ENCODE results near the gene KCNJ18. TPM values are rescaled to one million over a fixed set of nuclear protein-coding genes. Genes with fewer than 3 reads are reported as not detected.
"Not testable (repeated sequence)": the region's sequence is repeated elsewhere in the genome, so short reads cannot be mapped to it uniquely, and the experiment has no call there.

Gene KCNJ18
- total RNA-seq, 1 experiment from 2014 or later, result not detected

- BruUV-seq (replicated peaks); intact Hi-C loops (cut with micrococcal nuclease; ENCODE audit: unreplicated experiment); in situ Hi-C loops (cut with HindIII; ENCODE audit: low pct_unique_long_range_greater_than_20kb, low sequenced_read_pairs): not testable (repeated sequence)
Measured at GRCh38 chr17:21706546-21706945, 14.2 kb downstream of the KCNJ18 start.

GRCh38 chr17:21707131-21707530 is 14.8 kb downstream of the KCNJ18 start:
- H3K36me3 ChIP-seq (ENCODE audit: control insufficient read depth, insufficient read depth, low read length); H3K27me3 ChIP-seq (ENCODE audit: control insufficient read depth, insufficient read depth, low read length); H3K9me3 ChIP-seq (ENCODE audit: control insufficient read depth, insufficient read depth, low read depth, low read length); H3K4me1 ChIP-seq (ENCODE audit: control insufficient read depth, insufficient read depth, low read length); CTCF ChIA-PET; in situ Hi-C loops (cut with HindIII; ENCODE audit: low pct_unique_long_range_greater_than_20kb, low sequenced_read_pairs); H3K4me3 ChIP-seq (ENCODE audit: low read depth in 2 of 2, low read length in 2 of 2); intact Hi-C loops (cut with micrococcal nuclease; ENCODE audit: unreplicated experiment); H3K27ac ChIP-seq (ENCODE audit: low read length); ATAC-seq; BruUV-seq (replicated peaks); DNase-seq (ENCODE audit: low read depth, low spot score); POLR2A ChIA-PET: not testable (repeated sequence)

More at GRCh38 chr17:21706546-21706945, 14.2 kb downstream of the KCNJ18 start:
- H3K27ac ChIP-seq (ENCODE audit: low read length); POLR2A ChIA-PET; H3K36me3 ChIP-seq (ENCODE audit: control insufficient read depth, insufficient read depth, low read length); H3K4me1 ChIP-seq (ENCODE audit: control insufficient read depth, insufficient read depth, low read length); DNase-seq (ENCODE audit: low read depth, low spot score); H3K27me3 ChIP-seq (ENCODE audit: control insufficient read depth, insufficient read depth, low read length); H3K4me3 ChIP-seq (ENCODE audit: low read depth in 2 of 2, low read length in 2 of 2); CTCF ChIA-PET; H3K9me3 ChIP-seq (ENCODE audit: control insufficient read depth, insufficient read depth, low read depth, low read length); ATAC-seq: not testable (repeated sequence)

- H3K4me1 ChIP-seq (ENCODE audit: control insufficient read depth, insufficient read depth, low read length); BruUV-seq (replicated peaks); H3K27ac ChIP-seq (ENCODE audit: low read length); in situ Hi-C loops (cut with HindIII; ENCODE audit: low pct_unique_long_range_greater_than_20kb, low sequenced_read_pairs); intact Hi-C loops (cut with micrococcal nuclease; ENCODE audit: unreplicated experiment); CTCF ChIA-PET; H3K9me3 ChIP-seq (ENCODE audit: control insufficient read depth, insufficient read depth, low read depth, low read length); DNase-seq (ENCODE audit: low read depth, low spot score); ATAC-seq; H3K36me3 ChIP-seq (ENCODE audit: control insufficient read depth, insufficient read depth, low read length); H3K4me3 ChIP-seq (ENCODE audit: low read depth in 2 of 2, low read length in 2 of 2); POLR2A ChIA-PET; H3K27me3 ChIP-seq (ENCODE audit: control insufficient read depth, insufficient read depth, low read length): not testable (repeated sequence)
Measured at GRCh38 chr17:21707711-21708611, 15.6 kb downstream of the KCNJ18 start.

- H3K27ac ChIP-seq (ENCODE audit: low read length); in situ Hi-C loops (cut with HindIII; ENCODE audit: low pct_unique_long_range_greater_than_20kb, low sequenced_read_pairs): not testable (repeated sequence)
Measured at GRCh38 chr17:21708612-21709535, 16.6 kb downstream of the KCNJ18 start.

GRCh38 chr17:21709994-21710393 is 17.7 kb downstream of the KCNJ18 start:
- BruUV-seq (replicated peaks); POLR2A ChIA-PET; CTCF ChIA-PET; DNase-seq (ENCODE audit: low read depth, low spot score); in situ Hi-C loops (cut with HindIII; ENCODE audit: low pct_unique_long_range_greater_than_20kb, low sequenced_read_pairs); intact Hi-C loops (cut with micrococcal nuclease; ENCODE audit: unreplicated experiment); H3K36me3 ChIP-seq (ENCODE audit: control insufficient read depth, insufficient read depth, low read length); ATAC-seq; H3K9me3 ChIP-seq (ENCODE audit: control insufficient read depth, insufficient read depth, low read depth, low read length); H3K4me3 ChIP-seq (ENCODE audit: low read depth in 2 of 2, low read length in 2 of 2); H3K4me1 ChIP-seq (ENCODE audit: control insufficient read depth, insufficient read depth, low read length); H3K27ac ChIP-seq (ENCODE audit: low read length); H3K27me3 ChIP-seq (ENCODE audit: control insufficient read depth, insufficient read depth, low read length): not testable (repeated sequence)

More at GRCh38 chr17:21708612-21709535, 16.6 kb downstream of the KCNJ18 start:
- DNase-seq (ENCODE audit: low read depth, low spot score); BruUV-seq (replicated peaks); ATAC-seq; H3K4me3 ChIP-seq (ENCODE audit: low read depth in 2 of 2, low read length in 2 of 2); POLR2A ChIA-PET; H3K9me3 ChIP-seq (ENCODE audit: control insufficient read depth, insufficient read depth, low read depth, low read length); H3K4me1 ChIP-seq (ENCODE audit: control insufficient read depth, insufficient read depth, low read length); H3K27me3 ChIP-seq (ENCODE audit: control insufficient read depth, insufficient read depth, low read length); intact Hi-C loops (cut with micrococcal nuclease; ENCODE audit: unreplicated experiment); H3K36me3 ChIP-seq (ENCODE audit: control insufficient read depth, insufficient read depth, low read length); CTCF ChIA-PET: not testable (repeated sequence)

- POLR2A ChIA-PET; H3K9me3 ChIP-seq (ENCODE audit: control insufficient read depth, insufficient read depth, low read depth, low read length); DNase-seq (ENCODE audit: low read depth, low spot score); intact Hi-C loops (cut with micrococcal nuclease; ENCODE audit: unreplicated experiment); in situ Hi-C loops (cut with HindIII; ENCODE audit: low pct_unique_long_range_greater_than_20kb, low sequenced_read_pairs); CTCF ChIA-PET; H3K4me3 ChIP-seq (ENCODE audit: low read depth in 2 of 2, low read length in 2 of 2); H3K36me3 ChIP-seq (ENCODE audit: control insufficient read depth, insufficient read depth, low read length); H3K27ac ChIP-seq (ENCODE audit: low read length); H3K4me1 ChIP-seq (ENCODE audit: control insufficient read depth, insufficient read depth, low read length); ATAC-seq; H3K27me3 ChIP-seq (ENCODE audit: control insufficient read depth, insufficient read depth, low read length); BruUV-seq (replicated peaks): not testable (repeated sequence)
Measured at GRCh38 chr17:21710486-21710885, 18.2 kb downstream of the KCNJ18 start.
